Neural cell (in vitro differentiated cells): ENCODE data around the gene ZNF516.

Experiments
- EP300 ChIP-seq: fragments of 450-650 bp; conservative IDR thresholded peaks from 2 replicates; pipeline ENCODE4 v1.6.1; 2014; ENCODE audit warnings: antibody characterized with exemption, mild to moderate bottlenecking, moderate library complexity; ENCODE audit not compliant: poor library complexity, severe bottlenecking
- EZH2 ChIP-seq: fragments of 200-600, 300-800 bp; shearing (Covaris generic), sonication (generic); IDR thresholded peaks from 2 replicates; pipeline ENCODE4 v1.6.1; 2014; ENCODE audit warnings: antibody characterized with exemption, low read length, borderline replicate concordance, mild to moderate bottlenecking; ENCODE audit not compliant: insufficient read depth, poor library complexity, severe bottlenecking
- POLR2AphosphoS5 ChIP-seq: IDR thresholded peaks from 2 replicates; pipeline ENCODE4 v1.6.1; 2012
- RAD21 ChIP-seq: fragments of 450-650 bp; conservative IDR thresholded peaks from 2 replicates; pipeline ENCODE4 v1.6.1; 2014; ENCODE audit warnings: antibody characterized with exemption, mild to moderate bottlenecking, moderate library complexity
- SMC3 ChIP-seq: fragments of 450-650 bp; conservative IDR thresholded peaks from 2 replicates; pipeline ENCODE4 v1.6.1; 2014; ENCODE audit warnings: antibody characterized with exemption, mild to moderate bottlenecking, moderate library complexity; ENCODE audit not compliant: poor library complexity
- TAF1 ChIP-seq: IDR thresholded peaks from 2 replicates; pipeline ENCODE4 v1.6.1; 2012; ENCODE audit warnings: low read depth
- TF ChIP-seq, protein P1 (sequence below): fragments of 450-650 bp; IDR thresholded peaks from 2 replicates; pipeline ENCODE4 v1.5.1; 2014; ENCODE audit warnings: antibody characterized with exemption, mild to moderate bottlenecking, moderate library complexity; ENCODE audit not compliant: poor library complexity, severe bottlenecking
- TF ChIP-seq, protein P2 (sequence below): IDR thresholded peaks from 2 replicates; pipeline ENCODE4 v1.6.1; 2012; ENCODE audit warnings: borderline replicate concordance

DNA sequence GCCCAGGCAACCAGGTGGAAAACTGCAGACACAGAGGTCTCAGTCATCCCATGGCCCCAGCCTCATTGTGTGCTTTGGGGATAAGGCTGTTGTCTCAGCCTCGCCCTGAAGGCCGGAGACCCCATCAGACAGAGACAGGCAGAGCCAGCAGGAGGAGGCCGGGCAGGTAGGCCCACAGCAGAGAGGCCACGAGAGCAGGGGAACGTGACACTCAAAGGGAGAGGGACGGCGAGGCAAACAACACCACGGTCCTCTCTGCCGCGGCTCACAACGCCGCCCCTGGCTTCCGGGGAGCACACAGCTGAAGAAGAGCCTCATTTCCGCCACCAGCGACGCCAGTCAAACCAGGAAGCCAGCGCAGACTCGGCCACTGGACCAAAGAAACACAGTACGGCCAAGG lies 103.3 kb downstream of the ZNF516 start:
- TF ChIP-seq EP300 (no peak), EZH2 (no peak), TAF1 (no peak), POLR2AphosphoS5 (no peak), SMC3 (no peak), RAD21 (no peak)
- TF ChIP-seq, protein P1, sequence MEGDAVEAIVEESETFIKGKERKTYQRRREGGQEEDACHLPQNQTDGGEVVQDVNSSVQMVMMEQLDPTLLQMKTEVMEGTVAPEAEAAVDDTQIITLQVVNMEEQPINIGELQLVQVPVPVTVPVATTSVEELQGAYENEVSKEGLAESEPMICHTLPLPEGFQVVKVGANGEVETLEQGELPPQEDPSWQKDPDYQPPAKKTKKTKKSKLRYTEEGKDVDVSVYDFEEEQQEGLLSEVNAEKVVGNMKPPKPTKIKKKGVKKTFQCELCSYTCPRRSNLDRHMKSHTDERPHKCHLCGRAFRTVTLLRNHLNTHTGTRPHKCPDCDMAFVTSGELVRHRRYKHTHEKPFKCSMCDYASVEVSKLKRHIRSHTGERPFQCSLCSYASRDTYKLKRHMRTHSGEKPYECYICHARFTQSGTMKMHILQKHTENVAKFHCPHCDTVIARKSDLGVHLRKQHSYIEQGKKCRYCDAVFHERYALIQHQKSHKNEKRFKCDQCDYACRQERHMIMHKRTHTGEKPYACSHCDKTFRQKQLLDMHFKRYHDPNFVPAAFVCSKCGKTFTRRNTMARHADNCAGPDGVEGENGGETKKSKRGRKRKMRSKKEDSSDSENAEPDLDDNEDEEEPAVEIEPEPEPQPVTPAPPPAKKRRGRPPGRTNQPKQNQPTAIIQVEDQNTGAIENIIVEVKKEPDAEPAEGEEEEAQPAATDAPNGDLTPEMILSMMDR = no peak
- TF ChIP-seq, protein P2, sequence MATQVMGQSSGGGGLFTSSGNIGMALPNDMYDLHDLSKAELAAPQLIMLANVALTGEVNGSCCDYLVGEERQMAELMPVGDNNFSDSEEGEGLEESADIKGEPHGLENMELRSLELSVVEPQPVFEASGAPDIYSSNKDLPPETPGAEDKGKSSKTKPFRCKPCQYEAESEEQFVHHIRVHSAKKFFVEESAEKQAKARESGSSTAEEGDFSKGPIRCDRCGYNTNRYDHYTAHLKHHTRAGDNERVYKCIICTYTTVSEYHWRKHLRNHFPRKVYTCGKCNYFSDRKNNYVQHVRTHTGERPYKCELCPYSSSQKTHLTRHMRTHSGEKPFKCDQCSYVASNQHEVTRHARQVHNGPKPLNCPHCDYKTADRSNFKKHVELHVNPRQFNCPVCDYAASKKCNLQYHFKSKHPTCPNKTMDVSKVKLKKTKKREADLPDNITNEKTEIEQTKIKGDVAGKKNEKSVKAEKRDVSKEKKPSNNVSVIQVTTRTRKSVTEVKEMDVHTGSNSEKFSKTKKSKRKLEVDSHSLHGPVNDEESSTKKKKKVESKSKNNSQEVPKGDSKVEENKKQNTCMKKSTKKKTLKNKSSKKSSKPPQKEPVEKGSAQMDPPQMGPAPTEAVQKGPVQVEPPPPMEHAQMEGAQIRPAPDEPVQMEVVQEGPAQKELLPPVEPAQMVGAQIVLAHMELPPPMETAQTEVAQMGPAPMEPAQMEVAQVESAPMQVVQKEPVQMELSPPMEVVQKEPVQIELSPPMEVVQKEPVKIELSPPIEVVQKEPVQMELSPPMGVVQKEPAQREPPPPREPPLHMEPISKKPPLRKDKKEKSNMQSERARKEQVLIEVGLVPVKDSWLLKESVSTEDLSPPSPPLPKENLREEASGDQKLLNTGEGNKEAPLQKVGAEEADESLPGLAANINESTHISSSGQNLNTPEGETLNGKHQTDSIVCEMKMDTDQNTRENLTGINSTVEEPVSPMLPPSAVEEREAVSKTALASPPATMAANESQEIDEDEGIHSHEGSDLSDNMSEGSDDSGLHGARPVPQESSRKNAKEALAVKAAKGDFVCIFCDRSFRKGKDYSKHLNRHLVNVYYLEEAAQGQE = no peak
